ENCODE results near the gene MRTFB.

Gene MRTFB

GRCh38 chr16:14069818-14070217 is 1.3 kb upstream of the MRTFB start:
- DNase-seq = no peak

- DNase-seq = no peak
These were observed 603 bp upstream of the MRTFB start for GRCh38 chr16:14070555-14070876.

- no peak for DNase-seq
These were observed 605 bp downstream of the MRTFB start for GRCh38 chr16:14071576-14072271.

GRCh38 chr16:14072360-14072759 is 1.2 kb downstream of the MRTFB start:
- no peak for DNase-seq

GRCh38 chr16:14074544-14074943 is 3.4 kb downstream of the MRTFB start:
- DNase-seq = no peak

GRCh38 chr16:14077918-14078317 is 6.8 kb downstream of the MRTFB start:
- DNase-seq = no peak

GRCh38 chr16:14086477-14086876 is 15.4 kb downstream of the MRTFB start:
- DNase-seq = no peak

GRCh38 chr16:14087181-14087580 is 16.1 kb downstream of the MRTFB start:
- DNase-seq = no peak

GRCh38 chr16:14087590-14088154 is 16.6 kb downstream of the MRTFB start:
- no peak for DNase-seq

- DNase-seq = no peak
These were observed 17.1 kb downstream of the MRTFB start for GRCh38 chr16:14088155-14088753.

- no peak for DNase-seq
These were observed 18.2 kb downstream of the MRTFB start for GRCh38 chr16:14089283-14089823.

- DNase-seq = no peak
These were observed 21.4 kb downstream of the MRTFB start for GRCh38 chr16:14092561-14092960.

GRCh38 chr16:14095883-14096551 is 24.9 kb downstream of the MRTFB start:
- DNase-seq = no peak

- peak; percentile 79 for DNase-seq
These were observed 26.3 kb downstream of the MRTFB start for GRCh38 chr16:14097182-14097959.

GRCh38 chr16:14098081-14098480 is 27.0 kb downstream of the MRTFB start:
- no peak for DNase-seq

- DNase-seq = no peak
These were observed 29.7 kb downstream of the MRTFB start for GRCh38 chr16:14100825-14101224.

GRCh38 chr16:14101415-14101814 is 30.3 kb downstream of the MRTFB start:
- DNase-seq = no peak

- DNase-seq = no peak
These were observed 32.0 kb downstream of the MRTFB start for GRCh38 chr16:14102925-14103720.

- no peak for DNase-seq
These were observed 32.9 kb downstream of the MRTFB start for GRCh38 chr16:14104066-14104465.

- no peak for DNase-seq
These were observed 34.7 kb downstream of the MRTFB start for GRCh38 chr16:14105760-14106375.

- no peak for DNase-seq
These were observed 35.3 kb downstream of the MRTFB start for GRCh38 chr16:14106457-14106856.

- no peak for DNase-seq
These were observed 35.8 kb downstream of the MRTFB start for GRCh38 chr16:14106961-14107360.
